ENCODE data around the gene PTPN3. TPM values are rescaled to one million over a fixed set of nuclear protein-coding genes. Genes with fewer than 3 reads are reported as not detected.

The PTPN3 gene
- total RNA-seq, 1 experiment from 2014 or later = 20.2 TPM

DNA sequence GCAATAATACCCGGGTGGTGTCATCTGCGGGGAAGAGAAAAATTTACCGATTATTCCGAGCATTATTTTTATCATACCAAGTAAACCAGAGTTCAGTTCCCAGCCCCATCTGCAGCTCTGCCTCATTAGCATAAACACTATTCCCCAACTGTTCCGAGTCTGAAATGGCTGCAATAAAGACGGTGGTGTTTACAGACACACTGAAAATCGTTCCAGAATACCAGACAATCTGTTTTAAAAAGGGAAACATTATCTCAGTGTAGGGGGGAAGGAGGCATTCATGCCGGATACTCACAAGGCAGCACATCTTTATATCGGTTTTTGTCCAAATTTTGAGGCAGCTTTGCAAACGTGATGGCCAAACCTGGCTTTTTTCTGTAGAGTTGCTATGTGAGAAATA is 106.9 kb downstream of the PTPN3 start:
- ChIA-PET CTCF (no interaction called here), POLR2A (ENCODE audit: unreplicated experiment) (no interaction called here)
- Histone ChIP-seq H3F3A (ENCODE audit: insufficient read depth, low read depth) (0 out of 2 replicates have a peak, but pooled peaks cover 4% of the 10 kb centered on the region), H3K9me2 (ENCODE audit: insufficient read depth) (no peaks in the 10 kb centered on the region), H4K20me1 (ENCODE audit: insufficient read depth) (no peaks in the 10 kb centered on the region), H3K9me3 (ENCODE audit: insufficient read depth, low read depth) (no peaks in the 10 kb centered on the region), H3K4me3 (no peak overlapping the region), H3K36me3 (ENCODE audit: low read depth) (peaks cover 20% of the 10 kb centered on the region), H3K4me2 (no peak overlapping the region), H3K79me2 (ENCODE audit: low read depth) (no peaks in the 10 kb centered on the region), H3K27ac (no peak overlapping the region), H3K27me3 (ENCODE audit: insufficient read depth, low read depth) (no peaks in the 10 kb centered on the region), H3K4me1 (replicated peaks; ENCODE audit: insufficient read depth) (no peaks in the 10 kb centered on the region), H2AFZ (no peak overlapping the region)
- intact Hi-C loops (cut with micrococcal nuclease; ENCODE audit: unreplicated experiment) = no loop called here
- no TSS peak for BruUV-seq (replicated peaks)
- no peak for TF ChIP-seq EZH2 (IDR thresholded peaks at IDR 0.05; ENCODE audit: low read depth)
- TF ChIP-seq, protein P1, sequence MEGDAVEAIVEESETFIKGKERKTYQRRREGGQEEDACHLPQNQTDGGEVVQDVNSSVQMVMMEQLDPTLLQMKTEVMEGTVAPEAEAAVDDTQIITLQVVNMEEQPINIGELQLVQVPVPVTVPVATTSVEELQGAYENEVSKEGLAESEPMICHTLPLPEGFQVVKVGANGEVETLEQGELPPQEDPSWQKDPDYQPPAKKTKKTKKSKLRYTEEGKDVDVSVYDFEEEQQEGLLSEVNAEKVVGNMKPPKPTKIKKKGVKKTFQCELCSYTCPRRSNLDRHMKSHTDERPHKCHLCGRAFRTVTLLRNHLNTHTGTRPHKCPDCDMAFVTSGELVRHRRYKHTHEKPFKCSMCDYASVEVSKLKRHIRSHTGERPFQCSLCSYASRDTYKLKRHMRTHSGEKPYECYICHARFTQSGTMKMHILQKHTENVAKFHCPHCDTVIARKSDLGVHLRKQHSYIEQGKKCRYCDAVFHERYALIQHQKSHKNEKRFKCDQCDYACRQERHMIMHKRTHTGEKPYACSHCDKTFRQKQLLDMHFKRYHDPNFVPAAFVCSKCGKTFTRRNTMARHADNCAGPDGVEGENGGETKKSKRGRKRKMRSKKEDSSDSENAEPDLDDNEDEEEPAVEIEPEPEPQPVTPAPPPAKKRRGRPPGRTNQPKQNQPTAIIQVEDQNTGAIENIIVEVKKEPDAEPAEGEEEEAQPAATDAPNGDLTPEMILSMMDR (conservative IDR thresholded peaks at IDR 0.05) = no peak
- no peak for DNase-seq

DNA sequence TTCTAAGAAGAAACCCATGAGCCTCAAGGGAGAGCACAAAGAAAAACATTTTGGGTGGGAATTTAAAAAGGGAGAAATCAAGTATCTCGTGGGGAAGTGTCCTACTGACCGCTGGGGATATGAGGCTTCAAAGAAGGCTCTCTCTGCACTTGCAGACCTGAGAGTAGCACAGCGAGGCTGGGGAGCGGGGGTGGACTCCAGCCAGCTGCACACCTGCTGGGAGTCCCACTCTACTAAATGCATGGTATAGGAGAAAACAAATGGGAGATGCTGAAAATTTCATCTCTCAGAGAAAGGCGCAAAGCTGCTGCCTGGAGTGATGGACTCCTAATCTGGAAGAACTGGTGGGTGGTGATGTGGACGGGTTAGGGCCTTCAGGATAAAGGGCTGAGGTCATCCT is 110.3 kb downstream of the PTPN3 start:
- H3K79me2 ChIP-seq (ENCODE audit: low read depth) = no peaks in the 10 kb centered on the region
- no peaks in the 10 kb centered on the region for H3K27me3 ChIP-seq (ENCODE audit: insufficient read depth, low read depth)
- intact Hi-C loops (cut with micrococcal nuclease; ENCODE audit: unreplicated experiment) = no loop called here
- peaks cover 20% of the 10 kb centered on the region for H3K36me3 ChIP-seq (ENCODE audit: low read depth)
- no peaks in the 10 kb centered on the region for H3K9me2 ChIP-seq (ENCODE audit: insufficient read depth)
- no peaks in the 10 kb centered on the region for H3F3A ChIP-seq (ENCODE audit: insufficient read depth, low read depth)
- no peaks in the 10 kb centered on the region for H3K4me1 ChIP-seq (replicated peaks; ENCODE audit: insufficient read depth)
- H3K27ac ChIP-seq = no peak overlapping the region
- TF ChIP-seq, protein P1 (conservative IDR thresholded peaks at IDR 0.05) = no peak
- TF ChIP-seq EZH2 (IDR thresholded peaks at IDR 0.05; ENCODE audit: low read depth) = no peak
- H4K20me1 ChIP-seq (ENCODE audit: insufficient read depth) = no peaks in the 10 kb centered on the region
- ChIA-PET CTCF (no interaction called here), POLR2A (ENCODE audit: unreplicated experiment) (no interaction called here)
- H2AFZ ChIP-seq = no peak overlapping the region
- H3K9me3 ChIP-seq (ENCODE audit: insufficient read depth, low read depth) = no peaks in the 10 kb centered on the region
- DNase-seq = no peak
- no TSS peak for BruUV-seq (replicated peaks)
- H3K4me2 ChIP-seq = no peak overlapping the region
- no peak overlapping the region for H3K4me3 ChIP-seq

DNA sequence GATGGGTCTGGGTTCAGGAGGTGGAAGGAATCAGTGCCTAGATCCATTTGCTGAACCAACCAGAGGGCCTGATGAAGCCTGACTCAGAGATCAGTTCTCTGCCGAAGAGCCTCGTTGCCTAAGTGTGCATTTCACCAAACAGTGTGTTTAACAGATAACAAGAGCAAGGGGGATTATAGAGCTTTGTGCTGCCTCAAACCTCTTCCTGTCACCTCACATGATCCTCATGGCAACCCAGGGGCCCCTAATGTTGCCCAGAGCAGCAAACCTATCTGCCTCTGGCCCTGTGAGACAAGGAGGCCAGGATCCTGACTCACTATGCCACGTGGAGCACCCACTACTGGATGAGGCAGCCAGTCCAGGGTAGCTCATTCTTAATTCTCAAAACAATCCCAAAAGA is 110.9 kb downstream of the PTPN3 start:
- H3K79me2 ChIP-seq (ENCODE audit: low read depth) = no peaks in the 10 kb centered on the region
- no peaks in the 10 kb centered on the region for H3K4me1 ChIP-seq (replicated peaks; ENCODE audit: insufficient read depth)
- no peak overlapping the region for H2AFZ ChIP-seq
- H3K4me2 ChIP-seq = no peak overlapping the region
- no TSS peak for BruUV-seq (replicated peaks)
- H3K9me2 ChIP-seq (ENCODE audit: insufficient read depth) = no peaks in the 10 kb centered on the region
- no peaks in the 10 kb centered on the region for H3K27me3 ChIP-seq (ENCODE audit: insufficient read depth, low read depth)
- no peak for DNase-seq
- H4K20me1 ChIP-seq (ENCODE audit: insufficient read depth) = no peaks in the 10 kb centered on the region
- H3K9me3 ChIP-seq (ENCODE audit: insufficient read depth, low read depth) = no peaks in the 10 kb centered on the region
- intact Hi-C loops (cut with micrococcal nuclease; ENCODE audit: unreplicated experiment) = no loop called here
- TF ChIP-seq, protein P1 (conservative IDR thresholded peaks at IDR 0.05) = no peak
- no peak for TF ChIP-seq EZH2 (IDR thresholded peaks at IDR 0.05; ENCODE audit: low read depth)
- ChIA-PET POLR2A (ENCODE audit: unreplicated experiment) (no interaction called here), CTCF (interaction anchor here (0.6 kb wide), 1 partner anchor 369 kb away, joined by 5 read pairs; no protein-coding TSS in a partner anchor)
- 0 out of 2 replicates have a peak, but pooled peaks cover under 1% of the 10 kb centered on the region for H3F3A ChIP-seq (ENCODE audit: insufficient read depth, low read depth)
- H3K36me3 ChIP-seq (ENCODE audit: low read depth) = peaks cover 17% of the 10 kb centered on the region
- H3K4me3 ChIP-seq = no peak overlapping the region
- H3K27ac ChIP-seq = no peak overlapping the region
